Stimulated activated CD4-positive, alpha-beta T cell treated with anti-CD3 and anti-CD28 coated beads, Interleukin-1b, Interleukin-23, amount 100 ng/mL, for 4 hours (primary cell): ENCODE results near the gene PRH1.

Experiments used
- DNase-seq, 2 donors: peaks; one replicate each; pipeline ENCODE4 v3.0.0-alpha.2; 2020; ENCODE audit warnings: low read depth in 2 of 2

The PRH1 gene

DNA sequence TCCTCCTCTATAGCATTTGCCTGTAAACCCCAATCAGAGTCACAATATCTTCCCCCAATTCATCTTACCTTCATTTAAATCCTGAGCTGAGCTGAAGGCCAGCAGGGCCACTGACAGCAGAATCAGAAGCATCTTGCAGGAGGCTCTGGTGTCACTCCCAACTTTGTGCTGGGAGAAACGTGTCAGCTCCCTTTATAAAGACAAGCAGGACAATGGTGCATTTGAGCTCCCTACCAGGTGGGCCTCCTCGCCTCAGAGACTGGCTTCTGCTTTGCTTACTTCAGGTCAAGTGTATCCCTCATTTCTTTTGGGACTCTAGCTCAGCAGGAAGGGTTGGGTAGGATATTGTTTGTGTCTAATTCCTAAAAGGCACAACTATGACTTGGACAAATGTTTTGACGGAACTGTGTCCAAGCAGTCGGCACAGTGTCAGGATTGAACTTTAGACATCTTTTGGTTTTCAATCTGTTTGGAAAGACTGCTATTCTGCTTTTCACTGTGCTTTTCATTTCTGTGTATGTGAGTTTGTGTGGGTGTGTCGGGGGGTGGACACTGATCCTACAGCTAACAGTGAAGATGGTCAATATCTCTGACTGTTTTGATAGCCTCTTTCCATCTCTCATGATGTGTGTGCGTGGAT lies at the start of gene PRH1:
Gene PRH1, minus strand, starts transcription at position 170 of the 640 bp plus-strand sequence. Its CDS starts 38 bp downstream, at position 132.
- DNase-seq = no peak

DNA sequence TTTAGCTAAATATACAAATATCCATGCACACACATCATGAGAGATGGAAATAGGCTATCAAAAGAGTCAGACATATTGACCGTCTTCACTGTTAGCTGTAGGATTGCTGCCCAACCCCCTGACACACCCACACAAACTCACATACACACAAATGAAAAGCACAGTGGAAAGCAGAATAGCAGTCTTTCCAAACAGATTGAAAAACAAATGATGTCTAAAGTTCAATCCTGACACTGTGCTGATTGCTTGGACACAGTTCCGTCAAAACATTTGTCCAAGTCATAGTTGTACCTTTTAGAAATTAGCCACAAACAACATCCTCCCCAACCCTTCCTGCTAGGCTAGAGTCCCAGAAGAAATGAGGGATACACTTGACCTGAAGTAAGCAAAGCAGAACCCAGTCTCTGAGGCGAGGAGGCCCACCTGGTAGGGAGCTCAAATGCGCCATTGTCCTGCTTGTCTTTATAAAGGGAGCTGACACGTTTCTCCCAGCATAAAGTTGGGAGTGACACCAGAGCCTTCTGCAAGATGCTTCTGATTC lies 44.8 kb upstream of the PRH1 start, which contains the start of gene PRH2:
Gene PRH2, plus strand, starts transcription at position 491 of the 541 bp plus-strand sequence. Its CDS starts 38 bp downstream, at position 529.
- DNase-seq = no peak

DNA sequence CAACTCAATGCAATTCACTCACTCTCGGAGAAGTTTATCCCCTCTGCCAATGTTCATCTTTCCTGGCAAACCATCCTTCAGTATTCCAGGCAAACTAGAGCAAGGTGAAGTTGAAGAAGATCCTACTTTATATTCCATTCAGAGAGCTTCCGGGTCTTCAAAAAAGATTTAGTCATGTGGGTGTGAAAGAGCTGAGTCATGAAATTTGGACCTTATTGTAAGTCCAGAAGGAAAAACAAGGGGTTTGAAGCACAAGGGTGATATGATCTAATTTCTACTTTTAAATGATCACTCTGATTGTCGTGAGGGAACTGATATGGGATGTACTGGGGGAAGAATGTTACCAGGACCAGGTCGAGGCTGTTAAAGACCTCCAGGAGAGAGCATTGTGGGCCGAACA lies 42.2 kb upstream of the PRH1 start:
- no peak for DNase-seq

DNA sequence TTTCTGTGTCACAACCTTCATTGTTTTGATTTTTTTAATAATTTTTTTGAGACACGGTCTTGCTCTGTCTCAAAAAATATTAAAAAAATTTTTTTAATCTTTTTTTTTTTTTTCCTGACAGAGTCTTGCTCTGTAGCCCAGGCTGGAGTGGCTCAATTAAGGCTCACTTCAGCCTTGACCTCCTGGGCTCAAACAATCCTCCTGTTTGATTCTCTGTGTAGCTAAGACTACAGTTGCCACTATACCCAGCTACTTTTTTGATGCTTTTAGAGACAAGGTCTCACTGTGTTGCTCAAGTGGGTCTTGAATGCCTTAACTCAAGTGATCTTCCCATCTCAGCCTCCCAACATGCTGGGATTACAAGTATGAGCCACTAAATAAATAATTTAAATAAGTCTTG lies 35.8 kb upstream of the PRH1 start:
- DNase-seq = no peak

DNA sequence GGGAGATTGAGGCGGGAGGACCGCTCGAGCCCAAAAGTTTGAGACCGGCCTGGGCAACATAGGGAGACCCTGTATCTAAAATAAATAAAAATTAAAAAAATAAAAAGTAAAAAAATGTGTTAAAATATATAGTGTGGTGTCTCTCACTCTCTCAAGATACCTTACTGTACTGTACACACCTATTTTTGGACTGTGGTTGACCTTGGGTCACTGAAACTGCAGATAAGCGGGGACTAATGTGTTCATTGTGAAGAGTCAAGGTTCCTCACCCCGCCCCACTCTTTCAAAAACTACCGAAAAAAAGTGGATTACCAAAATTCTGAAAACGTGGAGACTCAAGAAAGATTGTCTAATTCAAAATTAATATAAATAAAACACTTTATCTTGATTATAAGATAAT lies 26.3 kb upstream of the PRH1 start:
- DNase-seq = no peak

DNA sequence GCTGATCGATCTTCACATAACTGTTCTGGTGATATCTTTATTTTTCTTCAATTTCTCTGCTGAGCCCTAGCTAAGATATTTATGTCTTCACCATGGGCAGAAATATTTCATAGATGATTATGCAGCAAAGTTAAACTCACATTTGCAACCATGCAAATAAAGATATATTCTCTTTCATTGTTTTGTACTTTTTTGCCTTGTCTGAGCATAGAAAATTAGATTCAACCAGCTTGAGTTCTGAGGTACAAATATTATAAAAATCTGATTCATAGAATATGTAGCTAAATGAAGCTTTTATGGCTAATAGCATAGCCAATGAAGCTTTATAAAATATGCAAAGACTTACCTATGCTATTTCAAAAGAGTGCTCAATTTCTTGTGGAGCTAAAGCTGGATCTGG lies 25.4 kb upstream of the PRH1 start, which contains the start of gene TAS2R13:
Gene TAS2R13, minus strand, starts transcription at position 101 of the 400 bp plus-strand sequence. CDS start 264 bp downstream, outside the sequence.
- DNase-seq = no peak

DNA sequence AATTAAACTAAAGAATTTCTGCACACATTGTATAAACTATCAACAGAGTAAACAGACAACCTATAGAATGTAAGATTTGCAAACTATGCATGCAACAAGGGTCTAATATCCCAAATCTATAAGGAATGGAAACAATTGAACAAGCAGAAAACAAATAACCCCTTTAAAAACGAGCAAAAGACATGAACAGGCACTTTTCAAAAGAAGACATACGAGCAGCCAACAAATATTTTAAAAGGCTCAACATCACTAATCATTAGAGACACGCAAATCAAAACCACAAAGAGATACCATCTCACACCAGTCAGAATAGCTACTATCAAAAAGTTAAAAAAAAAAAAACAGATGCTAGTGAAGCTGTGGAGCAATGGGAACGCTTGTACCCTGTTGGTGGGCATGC lies 20.6 kb upstream of the PRH1 start:
- no peak for DNase-seq

DNA sequence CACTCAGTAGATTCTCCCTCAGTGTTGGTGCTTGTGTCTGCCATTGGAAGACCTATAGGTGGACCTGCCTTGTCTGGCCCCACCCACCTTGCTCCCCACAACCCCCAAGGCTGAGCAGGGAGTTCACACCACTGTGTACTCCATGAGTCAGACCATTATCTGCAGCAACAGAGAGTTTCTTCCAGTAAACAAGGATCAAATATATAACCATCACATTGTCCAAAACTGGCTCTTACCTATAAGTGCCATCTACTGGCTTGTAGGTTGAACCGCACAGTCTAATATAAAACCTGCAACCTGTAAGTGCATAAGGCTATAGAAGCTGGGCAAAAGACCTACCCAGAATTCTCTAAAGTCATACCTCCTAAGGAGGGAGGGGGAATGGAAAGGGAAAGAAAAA lies 17.4 kb upstream of the PRH1 start:
- DNase-seq = no peak

DNA sequence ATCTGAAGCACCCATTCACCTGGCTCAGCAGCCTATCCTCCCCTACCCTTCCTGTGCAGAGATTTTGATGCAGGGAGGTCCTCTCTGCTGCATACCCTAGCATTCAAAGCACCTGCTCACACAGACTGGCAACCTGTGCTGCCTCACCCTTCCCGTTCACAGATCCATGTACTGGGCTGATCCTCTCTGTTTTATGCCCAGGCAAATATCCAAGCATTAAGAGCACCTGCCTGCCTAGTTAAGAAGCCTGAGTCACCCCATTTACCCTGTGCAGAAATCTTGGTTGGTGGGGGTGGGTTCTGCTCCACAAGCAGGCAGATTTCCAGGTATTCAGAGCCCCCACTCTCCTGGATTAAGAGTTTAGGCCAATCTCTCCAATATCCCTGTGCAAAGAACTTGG lies 16.9 kb upstream of the PRH1 start:
- DNase-seq = no peak

DNA sequence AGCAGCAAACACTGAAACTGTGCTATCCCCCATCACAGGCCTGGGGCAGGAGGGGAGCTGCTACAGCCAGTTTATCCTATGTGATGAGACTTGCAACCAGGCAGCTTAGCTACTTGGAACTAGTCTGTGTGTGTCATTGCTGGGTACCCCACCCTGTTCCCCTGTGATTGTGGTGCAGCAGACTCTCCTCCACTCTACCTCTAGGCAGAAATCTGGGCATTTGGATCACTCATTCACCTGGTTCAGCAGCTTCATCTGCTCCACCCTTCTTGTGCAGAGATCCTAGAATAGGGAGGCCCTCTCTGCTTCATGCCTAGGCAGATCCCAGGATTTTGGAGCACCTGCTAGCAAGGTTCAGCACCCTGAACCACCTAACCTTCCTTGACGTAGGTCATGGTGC lies 16.5 kb upstream of the PRH1 start:
- no peak for DNase-seq

DNA sequence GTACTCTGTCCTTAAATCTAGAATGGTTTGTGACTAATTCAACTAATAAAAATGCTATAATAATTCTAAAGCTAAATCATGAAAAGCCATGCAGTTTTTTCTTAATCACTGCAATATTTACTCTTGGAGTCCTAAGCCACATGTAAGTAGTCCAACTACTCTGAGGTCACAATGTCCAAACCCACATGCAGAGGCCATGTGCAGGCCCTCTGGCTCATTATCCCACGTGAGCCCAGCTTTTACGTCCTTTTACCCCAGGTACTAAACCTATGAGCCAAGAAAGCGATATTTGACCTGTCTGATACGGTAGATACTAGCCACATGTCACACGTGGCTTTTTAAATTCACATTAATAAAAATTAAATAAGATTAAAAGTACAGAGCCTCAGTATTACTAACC lies 12.8 kb upstream of the PRH1 start:
- DNase-seq = no peak

DNA sequence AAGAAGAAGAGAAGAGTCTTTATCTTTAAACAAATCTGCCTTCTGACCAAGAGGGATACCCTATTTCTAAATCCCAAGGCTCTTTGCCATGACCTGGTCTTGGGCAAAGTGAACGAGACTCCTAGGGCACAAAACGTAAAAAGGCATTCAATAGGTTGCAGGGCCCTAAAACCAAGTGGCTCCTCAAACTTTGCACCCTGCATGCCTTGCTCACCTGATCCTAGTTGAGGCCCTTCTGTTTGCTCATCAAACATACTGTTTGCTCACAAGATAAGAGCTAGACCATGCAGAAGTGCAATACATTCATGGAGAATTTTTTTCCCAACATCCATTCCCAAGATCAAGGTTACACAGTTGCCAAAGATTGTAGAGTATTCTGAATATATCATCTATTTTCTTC lies 7.9 kb upstream of the PRH1 start:
- DNase-seq = no peak

DNA sequence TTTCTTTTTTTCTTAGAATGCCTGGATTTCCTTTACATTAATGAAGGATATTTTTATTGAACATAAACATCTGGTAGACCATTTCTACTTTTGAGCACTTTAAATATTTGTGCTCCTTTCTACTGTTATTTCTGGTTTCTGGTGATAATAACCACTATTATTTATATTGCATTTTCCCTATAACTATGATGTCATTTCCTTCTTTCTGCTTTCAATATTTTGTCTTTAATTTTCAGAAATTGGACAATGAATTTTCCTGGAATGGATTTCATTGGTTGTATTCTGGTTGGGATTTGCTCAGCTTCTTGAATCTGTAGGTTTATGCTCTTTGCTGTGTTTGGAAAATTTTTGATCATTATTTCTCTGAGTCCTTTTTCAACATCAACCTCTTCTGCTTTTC lies 5.2 kb upstream of the PRH1 start:
- DNase-seq = no peak

DNA sequence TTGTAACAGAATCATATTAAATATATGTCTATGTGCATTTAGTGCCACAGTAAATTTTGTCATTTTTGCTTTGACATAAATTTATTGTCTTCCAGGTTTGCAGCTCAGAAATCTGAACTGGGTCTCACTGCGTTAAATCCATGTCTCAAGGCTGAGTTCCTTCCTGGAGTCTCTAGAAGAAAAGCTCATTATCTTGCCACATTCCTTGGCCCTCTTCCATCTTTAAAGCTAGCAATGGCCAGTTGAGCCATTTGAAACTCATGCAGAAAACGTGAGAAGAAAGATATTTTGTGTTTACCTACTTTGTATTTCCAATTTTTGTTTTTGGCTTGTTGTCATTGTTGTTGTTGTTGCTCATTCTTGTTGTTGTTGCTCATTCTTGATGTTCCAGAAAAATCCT lies 10.7 kb downstream of the PRH1 start:
- DNase-seq = no peak

DNA sequence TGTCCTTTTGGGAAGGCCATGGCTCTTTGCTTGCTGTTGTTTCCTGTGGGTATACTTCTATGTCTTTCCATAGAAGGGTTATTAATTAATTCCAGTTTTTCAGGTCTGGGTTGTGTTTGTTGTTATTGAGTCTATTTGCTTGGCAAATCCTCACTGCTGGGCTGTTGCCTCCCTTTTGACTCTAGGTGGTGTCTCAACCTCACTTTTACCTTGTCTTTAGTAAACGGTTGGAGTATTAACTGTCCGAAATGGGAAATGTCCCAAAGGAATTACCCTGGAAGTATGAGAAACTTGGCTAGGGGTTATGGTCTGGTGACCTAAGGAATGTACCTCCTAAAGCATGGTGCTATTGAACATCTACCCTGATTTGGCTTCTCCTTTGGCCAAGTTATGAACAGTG lies 16.7 kb downstream of the PRH1 start:
- DNase-seq = no peak

DNA sequence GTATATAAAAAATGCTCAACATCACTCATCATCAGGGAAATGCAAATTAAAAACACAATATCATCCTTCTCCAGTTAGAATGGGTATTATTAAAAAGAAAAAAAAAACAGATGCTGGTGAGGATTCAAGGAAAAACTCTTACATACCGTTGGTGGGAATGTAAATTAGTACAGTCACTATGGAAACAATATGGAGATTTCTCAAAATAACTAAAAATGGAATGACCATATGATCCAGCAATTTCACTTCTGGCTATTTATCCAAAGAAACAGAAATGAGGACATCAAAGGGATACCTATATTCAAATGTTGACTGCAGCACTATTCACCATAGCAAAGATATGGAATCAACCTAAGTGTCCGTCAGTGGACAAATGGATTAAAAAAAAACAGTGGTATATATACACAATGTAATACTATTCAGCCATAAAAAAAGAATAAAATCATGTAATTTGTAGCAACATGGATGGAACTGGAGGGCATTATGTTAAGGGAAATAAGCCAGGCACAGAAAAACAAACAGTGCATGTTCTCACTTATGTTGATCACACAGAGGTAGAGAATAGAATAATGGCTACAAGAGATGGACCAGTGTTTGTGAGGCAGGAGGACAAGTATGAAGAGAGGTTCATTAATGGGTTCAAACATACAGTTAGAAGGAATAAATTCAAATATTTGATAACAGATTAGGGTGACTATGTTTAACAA lies 20.4 kb downstream of the PRH1 start:
- no peak for DNase-seq

DNA sequence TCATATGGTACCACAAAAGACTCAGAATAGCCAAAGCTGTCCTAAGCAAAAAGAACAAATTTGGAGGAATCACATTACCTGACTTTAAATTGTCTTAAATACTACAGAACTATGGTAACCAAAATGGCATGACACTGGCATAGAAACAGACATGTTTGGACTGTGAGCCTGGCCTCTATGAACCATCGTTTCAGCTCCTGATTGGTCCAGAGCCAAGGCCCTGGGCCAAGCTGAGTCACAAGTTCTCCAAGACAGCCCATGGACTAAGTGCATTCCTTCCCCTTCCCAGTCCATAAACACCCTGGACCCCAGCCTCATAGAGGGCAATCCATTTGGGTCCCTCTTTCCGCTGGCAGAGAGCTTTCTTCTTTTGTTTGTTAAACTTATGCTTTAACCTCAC lies 22.7 kb downstream of the PRH1 start:
- DNase-seq = no peak

DNA sequence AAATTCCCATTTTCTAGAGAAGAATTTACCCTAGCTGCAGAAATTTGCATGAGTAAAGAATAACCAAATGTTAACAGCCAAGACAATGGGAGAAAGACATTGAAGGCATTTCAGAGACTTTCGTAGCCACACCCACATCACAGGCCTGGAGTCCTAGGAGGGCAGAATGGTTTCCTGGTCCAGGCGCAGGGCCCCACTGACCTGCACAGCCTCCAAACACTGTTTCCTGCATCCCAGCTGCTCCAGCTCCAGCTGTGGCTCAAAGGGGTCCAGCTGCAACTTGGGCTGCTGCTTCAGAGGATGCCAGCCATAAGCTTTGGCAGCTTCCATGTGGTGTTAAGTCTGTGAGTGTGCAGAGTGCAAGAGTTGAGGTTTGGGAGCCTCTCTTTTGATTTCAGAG lies 28.2 kb downstream of the PRH1 start:
- no peak for DNase-seq

DNA sequence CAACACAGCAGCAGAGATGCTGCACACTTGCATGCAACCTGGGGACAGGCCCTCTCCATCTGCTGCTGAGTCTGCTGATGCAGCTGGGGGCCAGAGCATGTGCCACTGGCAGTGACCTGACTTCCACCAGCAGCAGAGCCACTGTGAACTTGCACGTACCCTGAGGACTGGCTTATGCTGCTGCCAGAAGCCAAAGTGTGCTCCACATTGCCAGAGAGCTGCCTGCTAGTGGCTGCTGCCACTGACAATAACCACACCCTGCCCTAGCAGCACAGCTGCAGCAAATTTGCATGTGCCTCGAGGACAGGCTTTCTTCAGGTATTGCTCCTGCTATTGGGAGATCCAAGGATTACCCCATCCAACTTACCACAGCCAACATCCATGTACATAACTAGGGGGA lies 30.3 kb downstream of the PRH1 start:
- DNase-seq = no peak

DNA sequence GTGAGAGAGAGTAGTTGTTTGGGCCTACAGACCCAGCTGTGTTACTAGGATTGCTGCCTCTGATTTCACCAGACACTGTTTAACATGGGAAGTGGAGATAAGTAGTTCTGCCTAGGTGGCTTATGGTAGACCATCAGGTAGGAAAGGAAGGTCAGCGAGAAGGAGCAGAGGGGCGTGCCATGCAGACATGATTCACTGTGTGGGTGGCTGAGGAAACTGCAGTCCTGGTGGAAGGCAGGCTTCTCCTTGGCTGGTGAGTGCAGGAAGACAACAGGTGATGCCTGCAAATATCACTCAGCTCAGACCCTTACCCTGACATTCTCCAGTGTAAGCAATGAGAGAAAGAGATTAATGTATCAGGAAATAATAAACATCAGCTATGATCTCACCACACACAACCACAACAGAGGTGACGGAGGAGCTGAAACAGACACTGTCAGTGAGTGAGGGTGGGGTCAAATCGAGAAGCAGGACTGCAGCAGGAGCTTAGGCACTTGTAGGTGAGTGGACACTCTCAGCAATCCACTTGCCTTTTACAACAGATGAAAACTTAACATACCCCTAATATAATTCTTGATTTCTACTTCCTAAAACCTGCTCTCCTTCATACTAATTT lies 32.7 kb downstream of the PRH1 start:
- no peak for DNase-seq

DNA sequence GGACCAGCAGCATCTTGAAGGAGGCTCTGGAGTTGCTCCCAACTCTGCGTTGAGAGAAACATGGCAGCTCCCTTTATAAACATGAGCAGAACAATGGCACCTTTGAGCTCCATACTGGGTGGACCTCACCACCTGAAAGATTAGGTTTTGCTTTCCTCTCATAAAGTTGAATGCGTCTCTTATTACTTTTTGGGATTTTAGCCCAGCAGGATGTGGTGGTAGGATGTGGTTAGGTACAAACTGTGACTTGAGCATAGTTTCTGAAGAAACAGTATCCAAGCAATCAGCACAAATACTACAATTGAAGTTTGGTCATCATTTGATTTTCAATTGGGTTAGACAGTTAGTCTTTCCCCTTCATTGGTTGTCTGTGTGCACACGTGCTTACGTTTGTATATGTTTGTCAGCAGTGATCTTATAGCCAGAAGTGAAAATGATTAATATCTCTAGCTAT lies 34.6 kb downstream of the PRH1 start, which contains the start of gene PRR4:
Gene PRR4, minus strand, starts transcription at position 51 of the 454 bp plus-strand sequence. Its CDS starts 38 bp downstream, at position 13.
- no peak for DNase-seq

DNA sequence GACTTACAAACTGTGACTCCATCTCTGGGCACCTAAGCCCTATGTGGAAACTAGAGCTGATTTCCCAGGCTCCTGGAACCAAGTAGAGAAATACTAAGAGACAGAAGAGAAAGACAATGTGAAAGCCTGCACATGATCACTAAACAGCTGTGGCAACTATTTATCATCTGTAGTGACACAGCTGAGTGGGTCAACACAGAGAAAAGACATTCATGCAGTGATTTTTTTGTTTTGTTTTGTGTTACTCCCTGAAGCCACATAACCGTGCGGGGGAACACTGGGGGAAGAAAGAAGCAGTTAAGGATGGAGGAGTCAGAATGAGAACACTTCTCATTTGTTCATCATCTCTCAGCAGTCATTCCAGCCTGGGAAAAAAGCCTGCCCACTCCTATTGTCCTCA lies 36.3 kb downstream of the PRH1 start:
- no peak for DNase-seq

DNA sequence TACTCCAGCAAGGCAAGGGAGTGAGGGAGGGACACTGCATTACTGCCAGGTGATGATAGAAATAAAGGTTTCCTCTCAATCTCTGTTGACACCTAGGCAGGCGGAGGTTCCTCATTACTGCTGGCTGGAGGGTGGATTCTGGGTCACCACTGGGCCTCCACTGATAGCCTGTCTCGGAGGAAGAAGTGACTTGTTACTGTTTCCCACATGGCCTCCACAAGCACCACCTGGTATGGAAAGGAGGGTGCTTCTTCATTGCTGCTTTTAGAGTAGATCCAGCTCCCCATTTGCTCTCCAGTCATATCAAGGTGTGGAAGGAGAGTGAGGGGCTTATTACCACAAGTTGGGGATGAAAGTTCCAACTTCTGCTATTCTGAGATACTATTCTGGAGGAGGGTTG lies 41.2 kb downstream of the PRH1 start:
- no peak for DNase-seq
